ENCODE data around the gene WBP4. TPM values are rescaled to one million over a fixed set of nuclear protein-coding genes. Genes with fewer than 3 reads are reported as not detected.

The WBP4 gene
- total RNA-seq, 6 donors from 2014 or later = 7.0 to 18.3 (median 8.9) TPM

DNA sequence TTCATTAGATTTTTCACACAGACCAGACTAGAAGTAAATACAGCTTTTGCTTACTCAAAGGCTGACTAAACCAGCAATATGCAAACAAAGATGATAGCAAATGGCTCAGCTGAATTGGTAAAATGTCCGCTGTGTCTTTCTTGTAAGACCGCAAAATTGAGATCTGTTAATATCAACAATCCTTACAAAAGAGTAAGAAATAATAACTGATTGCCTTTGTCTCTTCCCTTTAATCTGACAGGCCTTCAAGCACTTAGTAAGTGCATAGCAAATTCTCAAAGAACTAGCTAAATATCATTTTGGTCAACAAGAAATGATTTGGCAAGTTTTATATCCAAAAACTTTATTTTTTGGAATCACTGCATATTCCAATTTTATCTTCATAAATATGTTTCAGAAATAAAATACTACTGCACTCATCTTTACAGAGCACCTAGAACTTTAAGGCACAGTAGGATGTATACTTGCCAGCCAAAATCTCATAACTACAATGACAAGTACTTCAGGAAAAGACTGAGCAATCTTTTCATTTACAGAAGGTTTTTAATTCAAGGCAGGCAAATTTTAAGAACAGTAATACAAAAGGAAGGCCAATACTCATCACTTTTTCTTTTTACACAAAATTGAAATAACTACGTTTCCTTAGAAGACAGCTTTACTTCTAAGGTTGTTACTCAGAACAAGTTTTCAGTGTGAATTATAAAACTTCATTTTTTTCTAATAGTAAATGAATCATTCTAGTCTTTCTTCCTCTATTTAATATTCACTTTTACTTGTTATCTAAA, 43.3 kb upstream of the WBP4 start:
- H3K27me3 ChIP-seq = no peaks in the 10 kb centered on the region
- ATAC-seq (ENCODE audit: low FRiP score in 2 of 2) (peak in 1 of 2 donors; percentile 51), DNase-seq (no peak)
- peaks cover 23 to 31% (median 26%) of the 10 kb centered on the region in 4 donors for H3K4me1 ChIP-seq
- H3K36me3 ChIP-seq = no peaks in the 10 kb centered on the region
- WGBS, 2 donors = 31 to 41% methylated on average over 3 of the region's 3 CpGs
- no peaks in the 10 kb centered on the region for H3K9me3 ChIP-seq
- peak overlapping the region; percentile 10 to 43 (median 34) for H3K4me3 ChIP-seq
- H3K27ac ChIP-seq = peak overlapping the region; percentile 84 to 91 (median 86)
- TF ChIP-seq POLR2A (IDR thresholded peaks at IDR 0.05) (no peak), EP300 (IDR thresholded peaks at IDR 0.05) (no peak), CTCF (IDR thresholded peaks at IDR 0.05) (no peak), POLR2AphosphoS5 (IDR thresholded peaks at IDR 0.05) (no peak)

GRCh38 chr13:41018602-41018948, 42.7 kb upstream of the WBP4 start:
- peak overlapping the region; percentile 10 to 43 (median 34) for H3K4me3 ChIP-seq
- H3K27ac ChIP-seq = peak overlapping the region; percentile 84 to 91 (median 86)
- no peaks in the 10 kb centered on the region for H3K27me3 ChIP-seq
- H3K9me3 ChIP-seq = no peaks in the 10 kb centered on the region
- H3K36me3 ChIP-seq = no peaks in the 10 kb centered on the region
- peaks cover 23 to 31% (median 26%) of the 10 kb centered on the region in 4 donors for H3K4me1 ChIP-seq
- no peak for ATAC-seq (ENCODE audit: low FRiP score in 2 of 2)
- WGBS, 2 donors = 31 to 46% methylated on average over 1 of the region's 1 CpG
- no peak for TF ChIP-seq POLR2AphosphoS5 (IDR thresholded peaks at IDR 0.05)
- TF ChIP-seq POLR2A (IDR thresholded peaks at IDR 0.05) = no peak
- TF ChIP-seq EP300 (IDR thresholded peaks at IDR 0.05) = no peak
- TF ChIP-seq CTCF (IDR thresholded peaks at IDR 0.05) = no peak
- no peak for DNase-seq

DNA sequence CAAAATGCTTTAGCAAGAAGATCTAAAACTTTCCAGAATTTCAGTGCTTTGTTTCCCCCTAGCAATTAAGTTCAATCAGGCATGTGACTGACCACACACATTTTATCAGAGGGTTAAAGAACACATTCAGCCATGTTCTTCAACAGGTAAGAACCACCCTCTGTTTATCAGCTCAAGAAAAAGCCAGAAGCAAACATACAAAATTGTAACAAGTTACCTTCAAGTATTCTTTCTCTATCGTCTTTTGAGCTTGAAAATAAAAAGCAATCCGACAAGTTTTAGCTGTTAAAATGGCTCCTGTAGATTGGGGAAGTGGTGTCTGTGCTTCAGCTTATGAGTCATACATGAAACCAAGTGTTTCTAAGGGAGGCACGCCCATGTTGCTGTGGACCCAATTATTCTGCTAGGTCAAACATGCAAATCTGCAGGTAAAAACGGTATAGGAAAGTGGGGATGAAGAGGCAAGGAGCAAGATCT, 42.3 kb upstream of the WBP4 start, which contains the start of gene ELF1:
ELF1 (minus strand) TSS at position 306 of the 477 bp plus-strand sequence. CDS start 37,262 bp downstream, outside the sequence.
- WGBS, 2 donors = 29 to 41% methylated on average over 4 of the region's 4 CpGs
- Histone ChIP-seq H3K27ac (peak within 1 kb of the TSS; percentile 84 to 91 (median 86)), H3K4me1 (peaks cover 23 to 29% (median 26%) of the 10 kb centered on the region in 4 donors), H3K27me3 (no peaks in the 10 kb centered on the region), H3K9me3 (no peaks in the 10 kb centered on the region), H3K4me3 (peak within 1 kb of the TSS; percentile 10 to 43 (median 34)), H3K36me3 (no peaks in the 10 kb centered on the region)
- peak in 1 of 2 donors; percentile 60 for TF ChIP-seq POLR2AphosphoS5 (IDR thresholded peaks at IDR 0.05)
- no peak for TF ChIP-seq CTCF (IDR thresholded peaks at IDR 0.05)
- TF ChIP-seq POLR2A (IDR thresholded peaks at IDR 0.05) = peak in 1 of 4 donors; percentile 62
- TF ChIP-seq EP300 (IDR thresholded peaks at IDR 0.05) = peak in 1 of 4 donors; percentile 35
- DNase-seq (peak in 1 of 2 donors; percentile 81), ATAC-seq (ENCODE audit: low FRiP score in 2 of 2) (peak; percentile 93 to 95)

GRCh38 chr13:41019578-41020347, 41.5 kb upstream of the WBP4 start:
- Histone ChIP-seq H3K36me3 (no peaks in the 10 kb centered on the region), H3K4me3 (peak overlapping the region in 1 of 4 donors; percentile 43), H3K27me3 (no peaks in the 10 kb centered on the region), H3K4me1 (peaks cover 20 to 23% (median 20%) of the 10 kb centered on the region in 4 donors), H3K27ac (peak overlapping the region in 3 of 4 donors; percentile 84 to 88 (median 85)), H3K9me3 (no peaks in the 10 kb centered on the region)
- 88% methylated on average over 2 of the region's 2 CpGs for WGBS, 2 donors
- no peak for DNase-seq
- TF ChIP-seq POLR2A (IDR thresholded peaks at IDR 0.05) (no peak), CTCF (IDR thresholded peaks at IDR 0.05) (no peak), EP300 (IDR thresholded peaks at IDR 0.05) (no peak), POLR2AphosphoS5 (IDR thresholded peaks at IDR 0.05) (no peak)
- ATAC-seq (ENCODE audit: low FRiP score in 2 of 2) = no peak
